HFF-Myc (cell line): ENCODE results near the gene CD9.

Source experiments
- DNase-seq: peaks from one replicate; pipeline ENCODE4 v3.0.0-alpha.2; 2011; ENCODE audit warnings: low read depth; ENCODE audit errors: extremely low read depth
- H3K4me3 ChIP-seq: replicated peaks from 2 replicates; pipeline ENCODE4 v1.5.1; 2011; ENCODE audit warnings: low read depth, mild to moderate bottlenecking, control low read depth, low read length
- TF ChIP-seq, protein P1 (sequence below): IDR thresholded peaks from 2 replicates; pipeline ENCODE4 v1.5.1; 2012; ENCODE audit warnings: mild to moderate bottlenecking, low read depth, low read length, control low read depth; ENCODE audit errors: missing control alignments

CD9 gene

DNA sequence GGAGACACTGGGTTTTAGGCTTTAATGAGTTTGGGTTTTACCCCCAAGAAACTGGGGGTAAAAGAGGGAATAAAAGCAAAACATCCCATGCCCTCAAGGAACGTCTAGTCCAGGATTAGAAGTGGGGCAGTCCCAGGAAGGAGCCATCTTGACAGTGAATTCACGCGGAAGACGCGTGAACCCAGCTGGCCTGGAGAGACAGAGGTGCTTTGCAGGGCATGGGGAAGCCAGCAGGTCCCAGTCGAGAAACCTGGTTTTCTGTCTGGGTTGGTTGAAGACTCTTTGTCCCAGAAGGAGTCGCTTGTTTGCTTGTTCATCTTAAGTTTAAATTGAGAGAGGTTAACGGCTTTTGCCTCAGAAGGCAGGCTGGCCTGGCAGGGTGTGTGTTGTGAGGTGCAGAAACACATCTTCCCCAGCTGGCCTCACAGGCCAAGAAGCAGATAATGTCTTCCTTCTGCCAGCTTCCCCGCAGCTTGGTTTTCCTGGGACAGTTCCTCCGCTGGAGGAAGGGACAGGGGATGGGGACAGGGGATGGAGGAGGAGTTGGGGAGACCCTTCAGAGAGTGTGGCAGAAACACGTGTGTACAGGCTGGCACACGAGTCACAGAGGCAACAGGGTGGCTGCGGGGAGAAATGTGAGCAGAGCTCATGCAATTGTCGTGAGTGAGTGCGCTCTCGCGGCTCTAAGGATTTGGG is 18.5 kb upstream of the CD9 start:
- TF ChIP-seq, protein P1, sequence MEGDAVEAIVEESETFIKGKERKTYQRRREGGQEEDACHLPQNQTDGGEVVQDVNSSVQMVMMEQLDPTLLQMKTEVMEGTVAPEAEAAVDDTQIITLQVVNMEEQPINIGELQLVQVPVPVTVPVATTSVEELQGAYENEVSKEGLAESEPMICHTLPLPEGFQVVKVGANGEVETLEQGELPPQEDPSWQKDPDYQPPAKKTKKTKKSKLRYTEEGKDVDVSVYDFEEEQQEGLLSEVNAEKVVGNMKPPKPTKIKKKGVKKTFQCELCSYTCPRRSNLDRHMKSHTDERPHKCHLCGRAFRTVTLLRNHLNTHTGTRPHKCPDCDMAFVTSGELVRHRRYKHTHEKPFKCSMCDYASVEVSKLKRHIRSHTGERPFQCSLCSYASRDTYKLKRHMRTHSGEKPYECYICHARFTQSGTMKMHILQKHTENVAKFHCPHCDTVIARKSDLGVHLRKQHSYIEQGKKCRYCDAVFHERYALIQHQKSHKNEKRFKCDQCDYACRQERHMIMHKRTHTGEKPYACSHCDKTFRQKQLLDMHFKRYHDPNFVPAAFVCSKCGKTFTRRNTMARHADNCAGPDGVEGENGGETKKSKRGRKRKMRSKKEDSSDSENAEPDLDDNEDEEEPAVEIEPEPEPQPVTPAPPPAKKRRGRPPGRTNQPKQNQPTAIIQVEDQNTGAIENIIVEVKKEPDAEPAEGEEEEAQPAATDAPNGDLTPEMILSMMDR = no peak
- H3K4me3 ChIP-seq = no peak overlapping the region
- no peak for DNase-seq

DNA sequence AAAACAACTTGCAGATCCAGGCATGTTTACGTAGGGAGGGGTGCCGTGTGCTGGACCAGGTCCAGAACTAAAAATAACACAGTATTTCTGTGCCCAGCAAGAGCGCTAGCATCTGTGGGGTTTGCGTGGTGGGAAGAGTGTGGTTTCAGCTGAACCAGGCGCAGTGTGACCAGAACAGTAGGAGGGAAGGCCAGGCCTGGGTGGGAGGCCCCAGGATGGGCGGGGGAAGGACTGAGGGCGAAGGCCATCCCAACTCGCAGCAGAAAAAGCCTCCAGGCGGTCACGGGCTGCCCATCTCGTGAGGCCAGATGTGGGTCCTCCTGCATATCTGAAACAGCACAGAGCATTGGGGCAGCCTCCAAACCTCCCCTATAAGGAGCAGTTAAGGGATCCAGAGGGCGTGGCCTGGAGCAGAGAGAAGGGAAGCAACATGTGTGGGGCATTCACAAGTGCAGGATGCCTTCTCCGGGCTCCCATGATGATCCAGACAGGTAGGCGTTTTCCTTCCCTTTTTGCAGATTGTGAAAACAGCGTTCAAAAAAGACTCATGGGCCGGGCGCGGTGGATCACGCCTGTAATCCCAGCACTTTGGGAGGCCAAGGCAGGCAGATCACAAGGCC is 17.8 kb upstream of the CD9 start:
- 0 out of 2 replicates have a peak overlapping the region, but pooled peaks have one; percentile 0 for H3K4me3 ChIP-seq
- TF ChIP-seq, protein P1 = no peak
- DNase-seq = peak; percentile 93

DNA sequence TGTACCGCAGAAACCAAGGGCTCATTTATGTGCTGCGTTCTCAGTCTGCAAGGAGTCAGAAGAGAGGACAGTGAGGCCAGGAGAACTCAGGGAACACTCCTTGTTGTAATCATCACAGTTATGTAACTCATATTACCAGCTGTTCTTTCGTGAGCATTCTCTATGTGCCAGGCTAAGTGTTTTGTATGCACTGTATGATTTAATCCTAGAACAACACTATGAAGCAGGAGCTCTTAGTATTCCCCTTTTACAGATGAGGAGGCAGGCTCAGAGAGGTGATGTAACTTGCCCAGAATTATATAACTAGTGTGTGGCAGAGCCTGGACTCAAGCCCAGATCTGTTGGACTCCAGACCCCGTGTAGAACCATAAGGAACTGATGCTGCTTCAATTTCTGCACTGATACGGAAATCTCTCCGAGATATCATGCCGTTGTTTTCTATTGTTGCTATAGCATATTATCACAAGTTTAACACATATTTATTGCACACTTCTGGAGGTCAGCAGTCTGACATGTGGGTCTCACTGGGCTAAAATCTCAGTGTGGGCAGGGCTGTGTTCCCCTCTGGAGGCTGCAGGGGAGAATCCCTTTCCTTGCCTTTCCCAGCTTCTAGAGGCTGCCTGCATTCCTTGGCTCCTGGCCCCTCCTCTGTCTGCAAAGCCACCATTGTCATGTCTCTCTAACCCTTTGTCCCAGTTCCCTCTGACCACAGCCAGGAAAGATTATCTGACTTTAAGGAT is 16.3 kb upstream of the CD9 start:
- peak overlapping the region; percentile 0; the same call in 1 of the 2 replicates for H3K4me3 ChIP-seq
- TF ChIP-seq, protein P1 = no peak
- DNase-seq = no peak

DNA sequence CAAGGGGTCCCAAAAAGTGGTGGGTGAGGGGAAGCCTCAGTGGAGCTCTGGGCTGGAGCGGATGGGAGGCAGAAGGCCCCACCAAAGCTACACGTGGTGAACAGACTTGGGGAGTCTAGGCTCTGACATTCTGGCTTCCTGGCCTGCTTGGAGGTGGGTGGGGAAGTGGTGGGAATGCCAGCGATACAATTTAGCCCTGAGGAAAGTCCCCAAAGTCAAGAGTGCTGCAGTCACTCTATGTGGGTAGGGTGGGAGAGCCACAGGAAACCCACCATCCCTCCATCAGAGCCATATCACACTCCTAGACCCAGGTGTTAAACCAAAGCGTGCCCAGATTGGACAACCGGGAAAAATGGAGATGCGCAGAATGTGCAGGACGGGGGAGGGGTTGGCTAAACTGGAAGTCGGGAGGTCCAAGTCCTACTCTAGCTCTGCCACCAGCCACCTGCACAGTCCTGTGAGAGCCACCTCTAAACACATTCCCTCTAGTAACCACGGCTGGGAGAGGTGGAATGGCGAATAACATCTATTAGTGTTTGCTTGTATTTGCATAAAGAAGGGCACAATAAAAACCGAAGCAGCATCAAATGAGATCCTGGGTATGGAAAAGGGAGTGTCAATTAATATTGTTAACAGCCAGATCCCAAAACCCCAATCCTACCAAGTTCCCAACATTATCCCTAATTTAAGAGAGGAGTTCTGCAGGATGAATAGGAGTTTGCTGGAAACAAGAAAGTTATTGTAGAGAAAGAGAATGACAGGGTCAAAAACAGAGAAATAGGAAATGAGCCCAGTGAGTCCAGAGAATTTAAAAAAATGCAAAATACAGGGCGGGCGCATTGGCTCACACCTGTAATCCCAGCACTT is 14.0 kb upstream of the CD9 start:
- TF ChIP-seq, protein P1 = no peak
- no peak for DNase-seq
- no peak overlapping the region for H3K4me3 ChIP-seq

DNA sequence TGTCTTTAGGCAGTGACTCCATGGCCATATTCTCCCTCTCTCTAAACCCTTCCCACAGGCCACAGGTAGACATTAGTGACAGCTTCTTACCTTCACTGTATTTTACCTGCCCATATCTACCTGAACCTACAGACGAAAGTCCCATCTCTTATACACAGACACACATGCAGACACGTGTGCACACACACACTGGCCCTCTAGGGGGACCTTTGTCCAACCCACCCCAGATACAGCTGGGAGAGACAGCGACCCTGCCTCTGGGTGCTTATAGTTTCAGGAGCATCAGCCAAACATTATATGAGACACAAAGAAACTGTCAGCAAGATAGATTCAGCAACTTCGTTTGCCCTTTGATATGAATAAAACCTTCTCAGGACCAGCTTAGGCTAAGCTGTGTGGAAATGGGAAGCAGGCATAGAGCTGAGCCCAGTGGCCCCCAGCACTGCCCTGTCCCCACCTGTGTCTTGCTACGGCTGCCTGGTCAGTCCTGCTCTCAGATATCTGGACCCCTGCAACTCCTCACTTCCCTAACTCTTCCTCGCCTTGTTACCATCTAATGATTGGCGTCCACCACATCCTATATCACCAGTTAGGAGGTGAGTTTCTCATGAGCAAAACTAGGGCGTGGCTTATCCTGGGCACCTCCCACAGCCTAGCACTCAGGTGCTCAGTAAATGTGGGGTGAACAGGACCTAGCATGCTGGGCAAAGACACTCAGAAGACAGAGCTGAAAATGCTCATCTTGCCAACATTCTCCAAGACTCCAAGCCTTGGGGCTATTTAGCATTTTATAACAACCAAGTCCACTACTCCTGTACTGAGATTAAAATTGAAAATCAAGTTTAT is 12.0 kb upstream of the CD9 start:
- no peak for DNase-seq

More for the DNA sequence above, 12.0 kb upstream of the CD9 start:
- H3K4me3 ChIP-seq = no peak overlapping the region
- TF ChIP-seq, protein P1 = no peak
